GM19372 (cell line): Measurements from ENCODE around the gene STXBP5L.
A peak's percentile ranks its signal among the peaks of the same experiment; 100 is the strongest.
"Not testable (repeated sequence)": the region's sequence is repeated elsewhere in the genome, so short reads cannot be mapped to it uniquely, and the experiment has no call there.

Source experiments
- ATAC-seq: cut with Tn5 transposase; IDR thresholded peaks from one replicate; pipeline ENCODE4 v1.9.1; 2021; ENCODE audit warnings: mild to moderate bottlenecking, low read depth, moderate library complexity; ENCODE audit not compliant: unreplicated experiment

STXBP5L gene

GRCh38 chr3:121414924-121415323 lies 506.9 kb downstream of the STXBP5L start:
- no peak for ATAC-seq

DNA sequence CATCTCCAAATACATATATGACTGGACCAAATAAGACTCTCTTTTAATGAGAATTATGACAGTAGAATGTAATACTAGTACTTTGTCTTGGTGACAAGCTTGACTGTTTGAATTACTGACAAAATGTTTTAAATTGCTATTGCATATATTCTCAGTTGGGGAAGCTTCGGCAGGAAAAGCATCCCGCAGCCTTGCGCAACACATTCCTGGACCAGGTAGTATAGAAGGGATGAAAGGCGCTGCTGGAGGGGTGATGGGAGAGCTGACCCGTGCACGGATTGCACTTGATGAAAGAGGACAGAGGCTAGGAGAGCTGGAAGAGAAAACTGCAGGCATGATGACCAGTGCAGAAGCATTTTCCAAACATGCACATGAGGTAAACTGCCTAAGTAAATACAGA lies 510.2 kb downstream of the STXBP5L start:
- no peak for ATAC-seq

- ATAC-seq = no peak
Measured at GRCh38 chr3:121424549-121424948, 516.5 kb downstream of the STXBP5L start.

DNA sequence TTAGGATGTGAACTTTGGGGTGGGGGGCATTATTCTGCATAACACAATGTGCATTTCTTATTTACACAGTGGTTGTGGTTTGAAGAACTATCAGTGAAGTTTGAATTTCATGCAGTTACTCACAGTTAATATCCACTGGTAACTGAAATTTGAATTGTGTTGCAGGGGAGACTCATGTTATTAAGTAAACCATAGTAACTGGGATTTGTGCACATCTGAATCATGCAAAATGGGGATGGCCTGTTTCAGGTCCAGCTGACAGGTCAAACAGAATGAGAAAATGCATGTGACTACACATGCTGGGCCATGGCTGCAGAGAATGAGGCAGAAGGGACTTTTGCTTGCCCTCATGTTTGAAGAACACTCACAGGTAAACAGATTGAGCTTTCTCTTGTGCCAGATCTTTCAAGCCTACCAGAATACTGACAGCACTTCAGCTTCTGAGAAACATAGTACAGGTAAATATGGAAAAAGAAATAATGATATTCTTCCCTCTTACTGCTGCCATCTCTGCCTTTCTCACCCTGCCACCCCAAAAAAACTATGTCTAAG lies 522.7 kb downstream of the STXBP5L start:
- no peak for ATAC-seq

GRCh38 chr3:121431726-121432517 lies 523.9 kb downstream of the STXBP5L start:
- peak; percentile 86 for ATAC-seq

DNA sequence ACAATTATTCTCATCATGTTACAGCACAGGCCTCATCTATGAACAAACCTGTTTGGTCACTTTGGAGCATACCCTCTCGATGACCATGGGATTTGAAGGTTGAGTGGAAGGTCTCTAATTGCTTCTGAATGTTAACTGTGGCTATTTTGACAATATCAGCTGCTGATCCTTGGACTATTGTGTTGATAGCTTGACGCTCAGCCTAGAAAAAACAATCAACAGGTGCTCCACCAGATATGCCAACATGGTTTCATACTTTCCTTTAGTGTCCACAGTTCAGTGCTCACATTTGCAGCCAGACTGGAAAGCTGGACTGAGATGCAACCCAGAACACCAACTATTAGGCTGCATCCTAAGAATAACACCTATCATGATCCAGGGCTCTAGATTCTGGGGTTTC lies 528.1 kb downstream of the STXBP5L start:
- ATAC-seq = no peak

DNA sequence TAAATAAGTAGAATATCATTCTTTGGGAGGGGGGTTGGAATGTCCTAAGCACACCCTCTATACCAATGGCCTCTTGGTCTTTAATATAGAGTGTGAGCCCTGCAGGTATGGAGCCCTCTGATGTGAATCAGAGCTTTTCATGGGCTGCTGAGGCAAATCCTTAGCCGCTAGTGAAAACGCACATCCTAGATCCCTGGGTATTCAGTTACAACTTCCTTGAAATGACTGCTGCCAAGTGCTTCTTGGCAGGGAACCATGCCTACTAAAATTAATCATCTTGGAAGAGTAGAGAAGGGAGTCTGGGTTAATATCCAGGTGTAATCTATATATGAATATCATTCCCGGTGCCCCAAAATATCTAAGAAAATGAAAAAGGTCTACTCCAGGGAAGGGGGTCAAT lies 528.6 kb downstream of the STXBP5L start:
- no peak for ATAC-seq

DNA sequence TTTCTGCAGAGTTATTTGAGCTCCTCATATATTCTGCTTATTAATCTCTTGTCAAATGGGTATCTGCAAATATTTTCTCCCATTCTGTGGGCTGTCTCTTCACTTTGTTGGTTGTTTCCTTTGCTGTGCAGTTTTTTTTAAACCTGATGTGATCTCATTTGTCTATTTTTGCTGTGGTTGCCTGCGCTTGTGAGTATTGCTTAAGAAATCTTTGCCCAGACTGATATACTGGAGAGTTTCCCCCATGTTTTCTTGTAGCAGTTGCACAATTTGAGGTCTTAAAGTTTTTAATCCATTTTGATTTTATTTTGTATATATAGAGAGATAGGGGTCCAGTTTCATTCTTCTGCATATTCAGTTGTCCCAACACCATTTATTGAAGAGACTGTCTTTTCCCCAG lies 535.5 kb downstream of the STXBP5L start:
- no peak for ATAC-seq

DNA sequence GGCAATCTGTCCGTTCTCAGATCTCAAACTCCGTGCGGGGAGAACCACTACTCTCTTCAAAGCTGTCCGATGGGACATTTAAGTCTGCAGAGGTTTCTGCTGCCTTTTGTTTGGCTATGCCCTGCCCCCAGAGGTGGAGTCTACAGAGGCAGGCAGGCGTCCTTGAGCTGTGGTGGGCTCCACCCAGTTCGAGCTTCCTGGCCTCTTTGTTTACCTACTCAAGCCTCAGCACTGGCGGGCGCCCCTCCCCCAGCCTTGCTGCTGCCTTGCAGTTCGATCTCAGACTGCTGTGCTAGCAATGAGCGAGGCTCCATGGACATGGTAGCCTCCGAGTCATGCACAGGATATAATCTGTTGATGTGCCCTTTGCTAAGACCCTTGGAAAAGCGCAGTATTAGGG lies 543.7 kb downstream of the STXBP5L start:
- ATAC-seq = not testable (repeated sequence)

GRCh38 chr3:121462565-121462964 lies 554.6 kb downstream of the STXBP5L start:
- no peak for ATAC-seq

- no peak for ATAC-seq
Measured at GRCh38 chr3:121463745-121464144, 555.7 kb downstream of the STXBP5L start.

DNA sequence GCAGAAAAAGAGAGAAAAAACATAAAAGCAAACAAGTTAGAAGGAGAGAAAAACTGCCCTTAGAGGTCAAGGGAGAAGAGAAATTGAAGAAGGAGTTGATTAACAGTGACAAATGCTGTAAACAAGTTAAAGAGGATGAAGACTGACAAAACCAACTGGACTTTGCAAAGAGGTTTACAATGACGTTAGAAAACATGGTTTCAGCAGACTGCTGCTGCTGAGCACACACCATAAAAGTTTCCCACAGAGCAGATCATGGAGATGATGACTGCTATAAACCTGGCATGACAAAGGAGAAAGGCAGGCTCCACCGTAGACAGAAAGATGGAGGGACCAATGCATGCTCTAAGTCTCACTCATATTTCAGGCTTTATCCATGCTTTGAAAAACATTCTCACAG lies 559.1 kb downstream of the STXBP5L start:
- no peak for ATAC-seq

DNA sequence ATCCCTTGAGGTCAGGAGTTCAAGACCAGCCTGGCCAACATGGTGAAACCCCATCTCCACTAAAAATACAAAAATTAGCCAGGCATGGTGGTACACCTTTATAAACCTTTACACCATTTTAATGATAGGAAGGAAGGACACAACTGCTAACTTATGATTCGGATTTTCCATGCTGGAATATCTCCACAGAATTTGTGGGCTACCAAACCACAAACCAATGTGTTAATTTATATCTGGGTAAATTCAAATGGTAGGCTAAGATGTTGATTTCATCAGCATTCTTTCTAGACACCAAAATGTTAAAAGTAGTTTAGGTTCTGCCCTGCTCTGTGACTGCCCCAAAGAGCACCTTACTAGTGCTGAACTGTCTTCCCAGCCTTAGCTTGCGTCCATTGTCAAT lies 565.0 kb downstream of the STXBP5L start:
- no peak for ATAC-seq
